Kidney epithelial cell (primary cell): ENCODE measurements around the gene CD52. TPM values are rescaled to one million over a fixed set of nuclear protein-coding genes. Genes with fewer than 3 reads are reported as not detected.

Experiments used
- DNase-seq: peaks from one replicate; pipeline ENCODE4 v3.0.0-alpha.2; 2010; ENCODE audit warnings: low read depth
- H3K27me3 ChIP-seq: 2 replicates; pipeline ENCODE4 v1.6.0; 2011; ENCODE audit warnings: low read length; ENCODE audit not compliant: control insufficient read depth, insufficient read depth
- H3K36me3 ChIP-seq: 2 replicates; pipeline ENCODE4 v1.5.1; 2011; ENCODE audit warnings: low read length; ENCODE audit not compliant: control insufficient read depth, insufficient read depth
- H3K4me3 ChIP-seq: 2 replicates; pipeline ENCODE4 v1.5.1; 2011; ENCODE audit warnings: low read depth, mild to moderate bottlenecking, control low read depth, low read length
- total RNA-seq: library from RNA; depleted of rRNA; stranded (reverse); fragments of >200 nt; gene quantifications from 2 replicates; pipeline ENCODE4 v1.2.3, GENCODE V29; 2015
- TF ChIP-seq, protein P1 (sequence below): IDR thresholded peaks from 2 replicates; pipeline ENCODE4 v1.5.1; 2011; ENCODE audit warnings: mild to moderate bottlenecking, moderate library complexity, low read length, control low read depth, inconsistent platforms; ENCODE audit not compliant: insufficient read depth, poor library complexity, severe bottlenecking

Gene CD52
- total RNA-seq, 1 donor from 2014 or later, result not detected

DNA sequence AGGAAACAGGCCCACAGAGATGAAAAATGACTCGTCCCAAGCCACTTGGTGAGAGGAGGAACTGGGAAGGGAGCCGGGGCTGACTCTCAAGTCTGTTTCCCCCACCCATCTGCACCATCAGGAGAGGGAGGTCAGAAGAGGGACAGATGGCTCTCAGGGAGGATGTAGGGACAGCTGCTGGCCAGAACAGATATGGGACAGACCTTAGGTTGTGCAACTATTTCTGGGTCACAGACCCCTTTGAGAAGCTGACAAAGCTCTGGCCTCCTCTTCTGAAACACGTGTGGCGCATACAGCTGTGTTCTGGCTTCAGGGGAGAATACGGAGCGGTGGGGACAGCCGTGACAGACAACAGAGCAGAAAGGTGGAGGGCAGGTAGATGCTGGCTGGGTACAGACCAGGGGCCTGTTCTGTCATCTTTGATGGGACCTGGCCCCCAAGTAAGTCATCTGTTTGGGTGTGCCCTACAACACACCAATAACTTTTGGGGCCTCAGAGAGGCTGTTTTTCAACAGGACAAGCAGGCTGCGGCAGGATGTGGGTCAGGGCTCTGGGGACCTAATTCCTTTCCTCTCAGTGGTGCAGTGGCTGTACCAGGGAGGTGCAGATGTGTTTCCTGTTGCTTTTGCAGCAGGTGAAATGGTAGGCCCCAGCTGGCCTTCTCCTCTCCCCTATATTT lies 30.6 kb upstream of the CD52 start:
- H3K27me3 ChIP-seq, result no peaks in the 10 kb centered on the region
- DNase-seq, result no peak
- no peaks in the 10 kb centered on the region for H3K36me3 ChIP-seq
- TF ChIP-seq, protein P1, sequence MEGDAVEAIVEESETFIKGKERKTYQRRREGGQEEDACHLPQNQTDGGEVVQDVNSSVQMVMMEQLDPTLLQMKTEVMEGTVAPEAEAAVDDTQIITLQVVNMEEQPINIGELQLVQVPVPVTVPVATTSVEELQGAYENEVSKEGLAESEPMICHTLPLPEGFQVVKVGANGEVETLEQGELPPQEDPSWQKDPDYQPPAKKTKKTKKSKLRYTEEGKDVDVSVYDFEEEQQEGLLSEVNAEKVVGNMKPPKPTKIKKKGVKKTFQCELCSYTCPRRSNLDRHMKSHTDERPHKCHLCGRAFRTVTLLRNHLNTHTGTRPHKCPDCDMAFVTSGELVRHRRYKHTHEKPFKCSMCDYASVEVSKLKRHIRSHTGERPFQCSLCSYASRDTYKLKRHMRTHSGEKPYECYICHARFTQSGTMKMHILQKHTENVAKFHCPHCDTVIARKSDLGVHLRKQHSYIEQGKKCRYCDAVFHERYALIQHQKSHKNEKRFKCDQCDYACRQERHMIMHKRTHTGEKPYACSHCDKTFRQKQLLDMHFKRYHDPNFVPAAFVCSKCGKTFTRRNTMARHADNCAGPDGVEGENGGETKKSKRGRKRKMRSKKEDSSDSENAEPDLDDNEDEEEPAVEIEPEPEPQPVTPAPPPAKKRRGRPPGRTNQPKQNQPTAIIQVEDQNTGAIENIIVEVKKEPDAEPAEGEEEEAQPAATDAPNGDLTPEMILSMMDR, result no peak
- no peak overlapping the region for H3K4me3 ChIP-seq

DNA sequence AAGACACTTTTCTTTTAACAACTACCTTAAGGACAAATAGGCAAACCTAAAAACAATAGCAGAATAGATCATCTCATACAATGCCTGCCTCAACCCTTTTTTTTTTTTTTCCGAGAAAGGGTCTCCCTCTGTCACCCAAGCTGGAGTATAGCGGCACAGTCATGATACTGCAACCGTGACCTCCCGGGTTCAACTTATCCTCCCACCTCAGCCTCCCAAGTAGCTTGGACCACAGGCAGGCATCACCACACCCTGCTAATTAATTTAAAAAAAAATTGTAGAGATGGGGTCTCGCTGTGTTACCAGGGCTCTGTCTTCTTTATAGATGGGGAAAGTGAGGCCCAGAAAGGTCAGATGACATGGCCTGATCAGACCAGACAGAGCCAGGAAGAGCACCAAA lies 29.9 kb upstream of the CD52 start:
- H3K36me3 ChIP-seq, result no peaks in the 10 kb centered on the region
- TF ChIP-seq, protein P1, result no peak
- DNase-seq, result no peak
- no peak overlapping the region for H3K4me3 ChIP-seq
- H3K27me3 ChIP-seq, result no peaks in the 10 kb centered on the region

DNA sequence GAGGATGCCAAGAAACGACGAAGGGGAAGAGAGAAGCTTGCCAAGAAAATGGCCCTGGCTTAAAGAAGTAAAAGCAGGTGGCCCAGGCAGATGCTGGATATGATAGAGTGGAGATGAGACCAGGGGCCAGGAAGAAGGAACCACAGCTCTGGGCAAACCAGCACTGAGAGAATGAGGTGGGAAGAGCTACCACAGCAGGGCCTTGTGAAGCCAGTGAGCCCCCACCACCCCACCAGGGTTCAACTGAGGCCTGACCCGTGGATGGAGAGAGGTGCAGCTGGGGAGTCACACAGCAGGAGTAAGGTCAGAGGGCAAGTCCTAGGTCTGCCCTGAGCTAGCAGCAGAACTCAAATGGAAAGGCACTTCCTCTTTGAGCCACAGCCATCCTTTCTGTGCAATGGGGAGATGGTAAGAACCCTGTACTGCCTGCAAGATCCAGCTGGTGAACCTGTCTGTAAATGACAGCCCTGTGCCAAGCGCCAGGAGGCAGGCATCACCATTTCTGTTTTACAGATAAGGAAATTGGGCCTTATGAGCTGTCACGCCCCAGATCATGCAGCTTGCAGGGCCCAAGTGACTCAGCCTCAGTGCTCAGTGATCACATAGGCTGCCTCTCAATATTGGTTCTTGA lies 29.3 kb upstream of the CD52 start:
- H3K4me3 ChIP-seq, result no peak overlapping the region
- H3K27me3 ChIP-seq, result no peaks in the 10 kb centered on the region
- TF ChIP-seq, protein P1, result no peak
- DNase-seq, result no peak
- no peaks in the 10 kb centered on the region for H3K36me3 ChIP-seq

DNA sequence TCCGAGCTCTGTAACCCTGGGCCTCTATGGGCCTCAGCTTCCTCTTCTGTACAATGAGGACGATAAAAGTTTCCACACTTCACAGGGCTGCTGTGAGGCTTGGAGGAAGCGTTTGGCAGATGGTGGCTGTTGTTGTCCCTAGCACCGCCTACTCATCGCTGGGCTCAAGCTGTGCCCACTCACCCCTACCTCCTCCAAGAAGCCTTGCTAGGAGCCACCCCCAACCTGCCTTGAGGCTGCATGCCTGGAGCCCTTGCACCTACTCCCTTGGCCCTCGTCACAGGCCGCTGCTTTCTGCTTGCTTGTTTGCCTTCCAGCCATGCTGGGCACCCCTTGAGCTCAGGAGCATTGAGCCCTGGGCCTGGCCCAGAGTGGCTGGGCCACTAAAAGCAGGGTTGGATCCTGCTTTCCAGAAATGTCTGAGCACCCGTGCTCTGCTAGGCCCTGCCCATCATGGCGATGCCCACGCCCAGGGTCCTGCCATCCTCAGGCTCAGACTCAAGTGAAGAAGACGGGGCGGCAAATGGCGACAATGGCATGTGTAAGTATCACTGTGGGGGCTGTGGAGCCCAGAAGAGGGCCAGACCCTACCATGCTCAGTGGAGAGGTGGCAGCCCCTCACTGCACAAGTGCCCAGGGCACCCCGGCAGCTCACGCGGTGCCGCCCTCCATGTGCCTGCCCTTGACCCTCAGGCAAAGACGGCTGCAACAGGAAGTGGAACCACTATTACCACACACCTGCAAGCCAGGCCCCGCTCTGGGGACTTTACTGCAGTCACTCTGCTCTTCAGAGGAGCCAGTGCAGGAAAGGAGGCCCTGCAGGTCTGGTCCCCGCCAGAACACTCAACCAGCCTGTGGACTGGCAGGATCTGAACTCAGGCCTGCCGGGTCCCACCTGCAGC lies 28.3 kb upstream of the CD52 start:
- Histone ChIP-seq H3K36me3 (no peaks in the 10 kb centered on the region), H3K4me3 (no peak overlapping the region), H3K27me3 (no peaks in the 10 kb centered on the region)
- TF ChIP-seq, protein P1, result no peak
- DNase-seq, result no peak

DNA sequence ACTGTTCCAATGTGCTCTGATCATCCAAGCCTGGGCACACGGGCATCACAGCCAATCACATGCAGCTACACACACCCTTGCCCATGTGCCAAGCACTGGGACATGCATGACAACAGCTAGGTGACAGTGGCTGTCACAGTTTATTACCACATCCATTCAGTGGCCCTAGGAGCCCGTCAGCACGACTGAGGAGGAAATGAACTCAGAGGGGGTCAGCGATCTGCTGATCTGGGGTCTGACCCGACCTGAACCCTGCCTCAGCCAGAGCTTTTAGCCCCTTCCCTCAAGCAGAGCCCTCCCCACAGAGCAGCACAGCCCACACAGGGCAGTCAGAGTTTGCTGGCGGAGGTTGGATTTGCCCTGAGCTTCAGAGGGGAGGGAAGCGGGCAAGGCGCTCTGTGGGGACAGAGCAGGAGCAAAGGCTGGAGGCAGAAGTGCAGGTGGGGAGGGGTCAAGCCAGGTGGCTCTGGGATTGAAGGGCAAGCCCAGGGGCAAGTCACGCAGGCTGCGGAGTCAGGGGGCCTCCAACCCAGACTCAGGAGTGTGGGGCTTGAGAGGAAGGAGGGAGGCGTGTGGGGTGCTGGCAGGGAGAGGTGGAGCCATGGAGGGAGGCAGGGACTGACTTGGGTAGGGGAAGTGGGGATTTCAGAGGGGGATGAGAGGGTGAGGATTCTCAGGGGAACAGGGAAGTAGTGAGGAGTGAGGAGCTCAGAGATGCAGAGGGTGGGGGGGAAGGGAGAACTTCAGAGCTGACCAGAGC lies 27.5 kb upstream of the CD52 start:
- Histone ChIP-seq H3K27me3 (no peaks in the 10 kb centered on the region), H3K4me3 (no peak overlapping the region)
- no peak for DNase-seq

More for the DNA sequence above, 27.5 kb upstream of the CD52 start:
- TF ChIP-seq, protein P1, result no peak
- H3K36me3 ChIP-seq, result no peaks in the 10 kb centered on the region
